Kidney epithelial cell (primary cell): ENCODE measurements around the gene MCCC1. TPM values are rescaled to one million over a fixed set of nuclear protein-coding genes. Genes with fewer than 3 reads are reported as not detected.
"Not testable (repeated sequence)": the region's sequence is repeated elsewhere in the genome, so short reads cannot be mapped to it uniquely, and the experiment has no call there.

Experiments
- DNase-seq: peaks from one replicate; pipeline ENCODE4 v3.0.0-alpha.2; 2010; ENCODE audit warnings: low read depth
- H3K27me3 ChIP-seq: 2 replicates; pipeline ENCODE4 v1.6.0; 2011; ENCODE audit warnings: low read length; ENCODE audit not compliant: control insufficient read depth, insufficient read depth
- H3K36me3 ChIP-seq: 2 replicates; pipeline ENCODE4 v1.5.1; 2011; ENCODE audit warnings: low read length; ENCODE audit not compliant: control insufficient read depth, insufficient read depth
- H3K4me3 ChIP-seq: 2 replicates; pipeline ENCODE4 v1.5.1; 2011; ENCODE audit warnings: low read depth, mild to moderate bottlenecking, control low read depth, low read length
- total RNA-seq: library from RNA; depleted of rRNA; stranded (reverse); fragments of >200 nt; gene quantifications from 2 replicates; pipeline ENCODE4 v1.2.3, GENCODE V29; 2015
- TF ChIP-seq, protein P1 (sequence below): IDR thresholded peaks from 2 replicates; pipeline ENCODE4 v1.5.1; 2011; ENCODE audit warnings: mild to moderate bottlenecking, moderate library complexity, low read length, control low read depth, inconsistent platforms; ENCODE audit not compliant: insufficient read depth, poor library complexity, severe bottlenecking

The MCCC1 gene
- total RNA-seq, 1 donor from 2014 or later, result 15.9 TPM

DNA sequence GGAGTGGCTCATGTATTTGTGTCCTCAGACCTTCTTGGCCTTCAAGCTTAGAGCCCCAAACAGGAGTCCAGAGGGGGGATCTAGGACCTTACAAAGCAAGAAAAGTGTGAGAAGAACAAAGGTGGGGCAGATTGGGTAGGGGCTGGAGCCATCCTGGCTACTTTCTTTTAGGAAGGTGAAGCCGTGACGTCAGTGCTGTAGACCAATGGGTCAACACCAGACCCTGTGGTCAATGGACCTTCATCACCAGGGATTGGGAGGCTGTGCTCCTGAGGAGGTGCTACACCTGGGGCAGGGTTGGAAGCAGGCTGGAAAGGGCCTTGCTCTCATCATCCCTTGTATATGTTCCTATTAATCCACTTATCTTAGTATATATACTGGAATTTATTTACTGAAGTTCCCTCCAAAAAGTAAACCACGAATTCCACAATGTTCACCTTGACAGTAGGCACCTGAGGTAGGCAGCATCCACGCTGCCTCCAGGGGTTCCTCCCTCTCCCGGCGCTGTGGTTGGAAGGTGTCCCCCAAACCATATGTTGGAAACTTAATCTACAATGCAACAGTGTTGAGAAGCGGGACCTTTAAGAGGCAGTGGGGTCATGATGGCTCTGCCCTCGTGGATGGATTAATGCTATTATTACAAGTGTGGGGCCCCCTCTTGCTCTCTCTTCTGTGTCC is 21.4 kb upstream of the MCCC1 start:
- TF ChIP-seq, protein P1, sequence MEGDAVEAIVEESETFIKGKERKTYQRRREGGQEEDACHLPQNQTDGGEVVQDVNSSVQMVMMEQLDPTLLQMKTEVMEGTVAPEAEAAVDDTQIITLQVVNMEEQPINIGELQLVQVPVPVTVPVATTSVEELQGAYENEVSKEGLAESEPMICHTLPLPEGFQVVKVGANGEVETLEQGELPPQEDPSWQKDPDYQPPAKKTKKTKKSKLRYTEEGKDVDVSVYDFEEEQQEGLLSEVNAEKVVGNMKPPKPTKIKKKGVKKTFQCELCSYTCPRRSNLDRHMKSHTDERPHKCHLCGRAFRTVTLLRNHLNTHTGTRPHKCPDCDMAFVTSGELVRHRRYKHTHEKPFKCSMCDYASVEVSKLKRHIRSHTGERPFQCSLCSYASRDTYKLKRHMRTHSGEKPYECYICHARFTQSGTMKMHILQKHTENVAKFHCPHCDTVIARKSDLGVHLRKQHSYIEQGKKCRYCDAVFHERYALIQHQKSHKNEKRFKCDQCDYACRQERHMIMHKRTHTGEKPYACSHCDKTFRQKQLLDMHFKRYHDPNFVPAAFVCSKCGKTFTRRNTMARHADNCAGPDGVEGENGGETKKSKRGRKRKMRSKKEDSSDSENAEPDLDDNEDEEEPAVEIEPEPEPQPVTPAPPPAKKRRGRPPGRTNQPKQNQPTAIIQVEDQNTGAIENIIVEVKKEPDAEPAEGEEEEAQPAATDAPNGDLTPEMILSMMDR, result no peak
- Histone ChIP-seq H3K4me3 (no peak overlapping the region), H3K27me3 (peaks cover 13% of the 10 kb centered on the region), H3K36me3 (no peaks in the 10 kb centered on the region)
- no peak for DNase-seq

DNA sequence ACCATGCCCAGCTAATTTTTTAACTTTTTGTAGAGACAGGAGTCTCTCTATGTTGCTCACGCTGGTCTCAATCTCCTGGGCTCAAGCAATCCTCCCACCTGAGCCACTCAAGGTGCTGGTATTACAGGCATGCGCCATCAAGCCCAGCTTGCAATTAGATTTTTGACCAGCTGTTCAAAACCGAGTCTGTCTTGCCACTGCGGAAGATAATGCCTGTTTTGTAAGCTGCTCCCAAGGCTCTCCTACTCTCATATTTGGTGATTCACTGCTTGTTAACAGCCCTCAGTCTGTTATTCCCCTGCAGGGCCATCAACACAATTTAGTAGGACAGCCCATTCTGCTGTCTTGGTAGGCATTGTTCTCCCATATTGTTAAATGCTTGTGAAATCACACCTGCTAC is 17.8 kb upstream of the MCCC1 start:
- H3K36me3 ChIP-seq, result no peaks in the 10 kb centered on the region
- no peak for DNase-seq
- H3K4me3 ChIP-seq, result no peak overlapping the region
- peaks cover 29% of the 10 kb centered on the region for H3K27me3 ChIP-seq
- TF ChIP-seq, protein P1, result no peak

DNA sequence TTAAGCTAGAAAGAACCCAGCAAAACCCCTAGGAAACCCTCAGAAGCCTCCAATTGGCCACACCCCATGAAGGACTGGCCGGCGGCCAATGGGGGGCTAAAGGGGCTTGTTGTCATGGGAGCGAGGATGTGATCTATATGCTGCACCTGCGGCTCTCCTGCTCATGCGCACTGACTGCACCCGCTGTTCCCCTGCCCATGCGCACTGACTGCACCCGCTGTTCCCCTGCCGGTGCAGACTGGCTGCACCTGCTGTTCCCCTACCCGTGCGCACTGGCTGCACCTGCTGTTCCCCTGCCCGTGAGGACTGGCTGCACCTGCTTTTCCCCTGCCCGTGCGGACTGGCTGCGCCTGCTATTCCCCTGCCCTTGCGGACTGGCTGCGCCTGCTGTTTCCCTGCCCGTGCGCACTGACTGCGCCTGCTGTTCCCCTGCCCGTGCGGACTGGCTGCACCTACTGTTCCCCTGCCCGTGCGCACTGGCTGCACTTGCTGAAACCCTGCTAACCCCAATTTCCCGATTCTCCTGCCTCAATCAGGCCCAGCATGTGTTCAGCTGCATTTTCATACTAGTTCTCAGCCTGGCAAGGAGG is 16.8 kb upstream of the MCCC1 start:
- peaks cover 29% of the 10 kb centered on the region for H3K27me3 ChIP-seq
- TF ChIP-seq, protein P1, result no peak
- no peak for DNase-seq
- peak overlapping the region; percentile 27 for H3K4me3 ChIP-seq
- H3K36me3 ChIP-seq, result no peaks in the 10 kb centered on the region

DNA sequence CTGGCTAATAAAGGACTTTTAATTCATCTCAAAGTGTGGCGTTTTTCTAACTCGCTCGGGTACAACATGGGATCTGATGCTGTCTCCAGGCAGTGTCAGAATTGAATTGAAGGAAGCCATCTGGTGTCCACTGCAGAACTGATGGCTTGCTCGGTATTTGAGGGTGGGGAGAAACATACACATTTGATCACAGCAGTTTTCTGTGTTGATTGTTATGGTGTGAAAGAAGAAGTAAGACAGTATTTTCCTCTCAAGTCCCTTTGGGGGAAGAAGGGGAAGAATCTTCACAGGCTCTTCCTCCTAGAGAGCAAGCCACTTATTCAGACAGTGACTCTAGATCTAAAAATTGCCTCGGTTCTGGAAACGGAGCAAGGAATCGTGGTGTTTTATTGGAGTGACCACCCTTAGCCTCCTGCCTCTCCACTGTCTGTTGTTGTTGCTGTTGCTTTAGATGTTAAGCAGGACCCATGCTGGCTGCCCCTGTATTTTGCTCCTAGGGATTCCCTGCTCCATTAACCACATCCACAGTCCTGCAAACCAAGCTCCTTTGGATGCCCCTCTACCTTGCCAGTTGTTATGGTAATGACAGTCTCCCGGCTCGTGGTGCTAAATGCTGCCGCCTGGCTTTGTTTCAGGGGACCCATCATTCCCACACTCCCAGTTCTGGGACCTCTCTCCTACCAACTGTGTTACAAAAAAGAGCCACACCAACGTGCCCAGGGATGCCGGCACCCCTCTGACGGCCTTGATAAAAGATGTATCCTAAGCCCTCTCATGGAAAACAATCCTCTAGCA is 15.3 kb upstream of the MCCC1 start:
- Histone ChIP-seq H3K4me3 (no peak overlapping the region), H3K27me3 (peaks cover 29% of the 10 kb centered on the region), H3K36me3 (no peaks in the 10 kb centered on the region)
- TF ChIP-seq, protein P1, result no peak
- DNase-seq, result no peak

DNA sequence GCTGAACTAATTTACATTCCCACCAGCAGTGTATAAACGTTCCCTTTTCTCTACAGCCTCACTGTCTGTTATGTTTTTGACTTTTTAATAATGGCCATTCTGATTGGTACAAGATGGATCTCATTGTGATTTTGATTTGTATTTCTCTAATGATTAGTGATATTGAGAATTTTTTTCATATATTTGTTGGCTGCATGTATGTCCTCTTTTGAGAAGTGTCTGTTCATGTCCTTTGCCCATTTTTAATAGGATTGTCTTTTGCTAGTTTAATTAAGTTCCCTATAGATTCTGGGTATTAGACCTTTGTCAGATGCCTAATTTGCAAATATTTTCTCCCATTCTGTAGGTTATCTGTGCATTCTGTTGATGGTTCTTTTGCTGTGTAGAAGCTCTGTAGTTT is 10.6 kb upstream of the MCCC1 start:
- H3K27me3 ChIP-seq, DNase-seq, H3K4me3 ChIP-seq, H3K36me3 ChIP-seq: not testable (repeated sequence)

DNA sequence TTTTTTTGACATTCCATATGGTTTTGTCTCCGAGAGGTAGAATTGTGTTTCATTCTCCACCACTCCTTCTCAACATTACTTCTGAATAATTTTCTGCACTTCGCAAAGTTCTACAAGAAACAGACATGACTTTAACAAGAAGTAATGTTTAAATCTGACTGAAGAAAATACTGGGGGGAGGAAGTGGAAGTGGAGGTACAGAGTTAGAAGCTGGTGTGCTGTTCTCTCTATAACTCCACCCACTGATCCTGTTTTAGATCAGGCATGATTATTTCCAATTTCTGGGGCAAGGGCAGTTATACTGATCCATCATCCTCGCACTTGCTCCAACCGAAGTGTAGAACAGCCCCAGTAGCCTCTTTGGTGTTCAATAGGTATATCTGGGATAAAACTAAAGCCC is 9.2 kb upstream of the MCCC1 start:
- Histone ChIP-seq H3K27me3 (no peaks in the 10 kb centered on the region), H3K4me3 (no peak overlapping the region), H3K36me3 (no peaks in the 10 kb centered on the region)
- TF ChIP-seq, protein P1, result no peak
- DNase-seq, result no peak
